GM23338 (cell line): ENCODE results near the gene TMEM8B. TPM values are rescaled to one million over a fixed set of nuclear protein-coding genes. Genes with fewer than 3 reads are reported as not detected.

Source experiments
- ATAC-seq: fragments of 200-7000 bp; cut with Tn5 transposase; 3 replicates; pipeline ENCODE4 v1.9.1; 2020
- DNase-seq: peaks from one replicate; pipeline ENCODE4 v3.0.0-alpha.2; 2015; ENCODE audit warnings: low spot score
- H2AFZ ChIP-seq: fragments of 200-600 bp; sonication (generic); 2 replicates; pipeline ENCODE4 v1.8.0; 2016; ENCODE audit warnings: antibody characterized with exemption, mild to moderate bottlenecking, moderate library complexity
- H3F3A ChIP-seq: fragments of 200-600 bp; sonication (generic); replicated peaks from 2 replicates; pipeline ENCODE4 v1.8.0; 2017; ENCODE audit warnings: antibody characterized with exemption, mixed run types, low read depth
- H3K27ac ChIP-seq: fragments of 200-600 bp; sonication (generic); 2 replicates; pipeline ENCODE4 v1.6.1; 2016; ENCODE audit warnings: low read depth
- H3K27me3 ChIP-seq: fragments of 200-600 bp; sonication (generic); 2 replicates; pipeline ENCODE4 v1.8.0; 2016; ENCODE audit warnings: mild to moderate bottlenecking, mixed run types, moderate library complexity; ENCODE audit not compliant: insufficient read depth
- H3K36me3 ChIP-seq: fragments of 200-600 bp; sonication (generic); 2 replicates; pipeline ENCODE4 v1.8.0; 2016; ENCODE audit warnings: mild to moderate bottlenecking; ENCODE audit not compliant: insufficient read depth
- H3K4me1 ChIP-seq: fragments of 200-600 bp; sonication (generic); 2 replicates; pipeline ENCODE4 v1.8.0; 2016; ENCODE audit warnings: mild to moderate bottlenecking, moderate library complexity; ENCODE audit not compliant: insufficient read depth
- H3K4me2 ChIP-seq: fragments of 200-600 bp; sonication (generic); 2 replicates; pipeline ENCODE4 v1.7.1; 2017; ENCODE audit warnings: mixed run types
- H3K4me3 ChIP-seq: fragments of 200-600 bp; sonication (generic); 2 replicates; pipeline ENCODE4 v1.6.1; 2016; ENCODE audit warnings: mixed run types
- H3K79me2 ChIP-seq: fragments of 200-600 bp; sonication (generic); replicated peaks from 2 replicates; pipeline ENCODE4 v1.8.0; 2017; ENCODE audit warnings: mild to moderate bottlenecking; ENCODE audit not compliant: insufficient read depth
- H3K9me2 ChIP-seq: fragments of 200-600 bp; sonication (generic); 2 replicates; pipeline ENCODE4 v1.8.0; 2017; ENCODE audit not compliant: insufficient read depth
- H4K20me1 ChIP-seq: fragments of 200-600 bp; sonication (generic); replicated peaks from 2 replicates; pipeline ENCODE4 v1.8.0; 2017; ENCODE audit warnings: mild to moderate bottlenecking; ENCODE audit not compliant: insufficient read depth
- H3K27ac Mint-ChIP-seq: 2 replicates; pipeline ENCODE4 v1.8.0; 2020; ENCODE audit warnings: inconsistent platforms, mild to moderate bottlenecking, moderate library complexity, mixed read lengths
- H3K27me3 Mint-ChIP-seq: 3 replicates; pipeline ENCODE4 v1.8.0; 2022; ENCODE audit warnings: low read depth, mild to moderate bottlenecking, moderate library complexity, mixed read lengths, inconsistent platforms; ENCODE audit not compliant: insufficient read depth, poor library complexity
- H3K36me3 Mint-ChIP-seq: 3 replicates; pipeline ENCODE4 v1.8.0; 2021; ENCODE audit warnings: low read depth, mild to moderate bottlenecking, inconsistent platforms, moderate library complexity, mixed read lengths
- H3K4me1 Mint-ChIP-seq: 3 replicates; pipeline ENCODE4 v1.8.0; 2020; ENCODE audit warnings: mild to moderate bottlenecking, inconsistent platforms, mixed read lengths
- H3K4me3 Mint-ChIP-seq: 3 replicates; pipeline ENCODE4 v1.8.0; 2021; ENCODE audit warnings: moderate library complexity, mild to moderate bottlenecking, inconsistent platforms, mixed read lengths
- H3K9me3 Mint-ChIP-seq: 3 replicates; pipeline ENCODE4 v1.8.0; 2020; ENCODE audit warnings: moderate library complexity, mild to moderate bottlenecking, inconsistent platforms, mixed read lengths
- CREB1 ChIP-seq: fragments of 250-450 bp; sonication (Bioruptor Pico); IDR thresholded peaks from 2 replicates; pipeline ENCODE4 v1.5.0; 2020; ENCODE audit warnings: low read depth, mild to moderate bottlenecking, moderate library complexity
- EZH2 ChIP-seq: fragments of 200-600 bp; sonication (generic); IDR thresholded peaks from one replicate; pipeline ENCODE4 v1.8.0; 2017; ENCODE audit warnings: antibody characterized with exemption, mild to moderate bottlenecking, low read depth; ENCODE audit not compliant: unreplicated experiment
- EZH2phosphoT487 ChIP-seq: fragments of 200-600 bp; sonication (generic); IDR thresholded peaks from one replicate; pipeline ENCODE4 v1.8.1; 2018; ENCODE audit warnings: antibody characterized with exemption; ENCODE audit not compliant: unreplicated experiment
- JUNB ChIP-seq: IDR thresholded peaks from one replicate; pipeline ENCODE4 v1.6.1; 2016; ENCODE audit warnings: antibody characterized with exemption; ENCODE audit not compliant: unreplicated experiment
- NANOG ChIP-seq: IDR thresholded peaks from 2 replicates; pipeline ENCODE4 v1.6.1; 2016; ENCODE audit warnings: antibody characterized with exemption, borderline replicate concordance
- POLR2AphosphoS5 ChIP-seq: IDR thresholded peaks from 2 replicates; pipeline ENCODE4 v1.6.1; 2016; ENCODE audit warnings: antibody characterized with exemption, low read depth
- STAT1 ChIP-seq: IDR thresholded peaks from one replicate; pipeline ENCODE4 v1.6.1; 2016; ENCODE audit warnings: antibody characterized with exemption; ENCODE audit not compliant: unreplicated experiment
- ZNF114 ChIP-seq: fragments of 250-450 bp; sonication (Bioruptor Pico); IDR thresholded peaks from 2 replicates; pipeline ENCODE4 v1.5.0; 2020; ENCODE audit warnings: mild to moderate bottlenecking, moderate library complexity
- ZNF331 ChIP-seq: fragments of 250-450 bp; sonication (Bioruptor Pico); IDR thresholded peaks from 2 replicates; pipeline ENCODE4 v1.5.0; 2020; ENCODE audit warnings: low read depth, mild to moderate bottlenecking, moderate library complexity
- polyA plus RNA-seq: library from polyadenylated mRNA; unstranded; fragments of >200 nt; fragmentation: Nextera tagmentation; extraction: Ambion mirVana; gene quantifications from 2 replicates; pipeline ENCODE4 v1.2.1, GENCODE V29; 2016
- total RNA-seq: library from RNA; depleted of rRNA; stranded (reverse); fragments of >200 nt; shearing (Covaris generic); gene quantifications from 2 replicates; pipeline ENCODE4 v1.2.3, GENCODE V29; 2014
- TF ChIP-seq, protein P1 (sequence below): IDR thresholded peaks from 2 replicates; pipeline ENCODE4 v1.6.1; 2016; ENCODE audit warnings: antibody characterized with exemption
- TF ChIP-seq, protein P2 (sequence below): fragments of 250-450 bp; sonication (Bioruptor Pico); IDR thresholded peaks from 2 replicates; pipeline ENCODE4 v1.5.0; 2020; ENCODE audit warnings: mild to moderate bottlenecking, moderate library complexity
- TF ChIP-seq, protein P3 (sequence below), 2 experiments: fragments of 200-600 bp in 1 of 2; sonication (generic) in 1 of 2; conservative IDR thresholded peaks; 2 replicates each; pipeline versions ENCODE4 v1.5.1 to v1.6.1; 2016 to 2017; ENCODE audit warnings: antibody characterized with exemption in 2 of 2, low read depth in 2 of 2, mild to moderate bottlenecking in 2 of 2, moderate library complexity in 1 of 2
- TF ChIP-seq, protein P4 (sequence below): IDR thresholded peaks from one replicate; pipeline ENCODE4 v1.6.1; 2018; ENCODE audit warnings: antibody characterized with exemption; ENCODE audit not compliant: unreplicated experiment

TMEM8B gene
- total and polyA plus RNA-seq, 2 experiments from 2014 or later = 4.2 to 5.5 TPM

DNA sequence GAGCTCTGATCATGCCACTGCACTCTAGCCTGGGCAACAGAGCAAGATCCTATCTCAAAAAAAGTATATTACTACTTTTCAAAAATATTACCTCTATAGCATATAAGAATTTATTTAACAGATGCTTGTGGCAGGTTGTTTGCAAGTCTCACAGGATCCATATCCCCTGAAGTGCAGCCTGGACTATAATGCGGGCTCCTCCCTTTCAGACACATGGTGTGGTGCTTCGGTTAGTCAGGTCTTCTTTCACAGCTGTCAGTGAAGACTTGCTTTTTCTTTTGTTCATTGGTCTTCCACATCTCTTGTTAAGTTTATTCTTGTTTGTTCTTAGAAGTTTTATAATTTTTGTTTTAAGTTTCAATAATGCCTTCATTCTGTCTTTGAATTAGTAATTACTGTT, 67.5 kb downstream of the TMEM8B start:
- ATAC-seq = no peak
- Histone ChIP-seq H3F3A (no peaks in the 10 kb centered on the region), H3K4me2 (no peak overlapping the region), H3K27me3 (no peaks in the 10 kb centered on the region), H3K27ac (no peak overlapping the region), H3K9me2 (no peaks in the 10 kb centered on the region), H3K4me3 (no peak overlapping the region), H3K36me3 (no peaks in the 10 kb centered on the region), H3K79me2 (no peaks in the 10 kb centered on the region), H4K20me1 (no peaks in the 10 kb centered on the region), H2AFZ (no peak overlapping the region), H3K4me1 (no peaks in the 10 kb centered on the region)
- no peak overlapping the region for H3K4me3 Mint-ChIP-seq
- no peaks in the 10 kb centered on the region for H3K4me1 Mint-ChIP-seq
- peaks cover 4% of the 10 kb centered on the region for H3K27me3 Mint-ChIP-seq
- TF ChIP-seq JUNB = no peak
- no peak for TF ChIP-seq EZH2
- TF ChIP-seq, protein P1, sequence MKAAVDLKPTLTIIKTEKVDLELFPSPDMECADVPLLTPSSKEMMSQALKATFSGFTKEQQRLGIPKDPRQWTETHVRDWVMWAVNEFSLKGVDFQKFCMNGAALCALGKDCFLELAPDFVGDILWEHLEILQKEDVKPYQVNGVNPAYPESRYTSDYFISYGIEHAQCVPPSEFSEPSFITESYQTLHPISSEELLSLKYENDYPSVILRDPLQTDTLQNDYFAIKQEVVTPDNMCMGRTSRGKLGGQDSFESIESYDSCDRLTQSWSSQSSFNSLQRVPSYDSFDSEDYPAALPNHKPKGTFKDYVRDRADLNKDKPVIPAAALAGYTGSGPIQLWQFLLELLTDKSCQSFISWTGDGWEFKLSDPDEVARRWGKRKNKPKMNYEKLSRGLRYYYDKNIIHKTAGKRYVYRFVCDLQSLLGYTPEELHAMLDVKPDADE = no peak
- no peak for TF ChIP-seq POLR2AphosphoS5
- no peak for TF ChIP-seq ZNF114 (CRISPR knock-in tag)
- TF ChIP-seq STAT1 = no peak
- no peak for TF ChIP-seq EZH2phosphoT487
- TF ChIP-seq NANOG = no peak
- TF ChIP-seq, protein P2, sequence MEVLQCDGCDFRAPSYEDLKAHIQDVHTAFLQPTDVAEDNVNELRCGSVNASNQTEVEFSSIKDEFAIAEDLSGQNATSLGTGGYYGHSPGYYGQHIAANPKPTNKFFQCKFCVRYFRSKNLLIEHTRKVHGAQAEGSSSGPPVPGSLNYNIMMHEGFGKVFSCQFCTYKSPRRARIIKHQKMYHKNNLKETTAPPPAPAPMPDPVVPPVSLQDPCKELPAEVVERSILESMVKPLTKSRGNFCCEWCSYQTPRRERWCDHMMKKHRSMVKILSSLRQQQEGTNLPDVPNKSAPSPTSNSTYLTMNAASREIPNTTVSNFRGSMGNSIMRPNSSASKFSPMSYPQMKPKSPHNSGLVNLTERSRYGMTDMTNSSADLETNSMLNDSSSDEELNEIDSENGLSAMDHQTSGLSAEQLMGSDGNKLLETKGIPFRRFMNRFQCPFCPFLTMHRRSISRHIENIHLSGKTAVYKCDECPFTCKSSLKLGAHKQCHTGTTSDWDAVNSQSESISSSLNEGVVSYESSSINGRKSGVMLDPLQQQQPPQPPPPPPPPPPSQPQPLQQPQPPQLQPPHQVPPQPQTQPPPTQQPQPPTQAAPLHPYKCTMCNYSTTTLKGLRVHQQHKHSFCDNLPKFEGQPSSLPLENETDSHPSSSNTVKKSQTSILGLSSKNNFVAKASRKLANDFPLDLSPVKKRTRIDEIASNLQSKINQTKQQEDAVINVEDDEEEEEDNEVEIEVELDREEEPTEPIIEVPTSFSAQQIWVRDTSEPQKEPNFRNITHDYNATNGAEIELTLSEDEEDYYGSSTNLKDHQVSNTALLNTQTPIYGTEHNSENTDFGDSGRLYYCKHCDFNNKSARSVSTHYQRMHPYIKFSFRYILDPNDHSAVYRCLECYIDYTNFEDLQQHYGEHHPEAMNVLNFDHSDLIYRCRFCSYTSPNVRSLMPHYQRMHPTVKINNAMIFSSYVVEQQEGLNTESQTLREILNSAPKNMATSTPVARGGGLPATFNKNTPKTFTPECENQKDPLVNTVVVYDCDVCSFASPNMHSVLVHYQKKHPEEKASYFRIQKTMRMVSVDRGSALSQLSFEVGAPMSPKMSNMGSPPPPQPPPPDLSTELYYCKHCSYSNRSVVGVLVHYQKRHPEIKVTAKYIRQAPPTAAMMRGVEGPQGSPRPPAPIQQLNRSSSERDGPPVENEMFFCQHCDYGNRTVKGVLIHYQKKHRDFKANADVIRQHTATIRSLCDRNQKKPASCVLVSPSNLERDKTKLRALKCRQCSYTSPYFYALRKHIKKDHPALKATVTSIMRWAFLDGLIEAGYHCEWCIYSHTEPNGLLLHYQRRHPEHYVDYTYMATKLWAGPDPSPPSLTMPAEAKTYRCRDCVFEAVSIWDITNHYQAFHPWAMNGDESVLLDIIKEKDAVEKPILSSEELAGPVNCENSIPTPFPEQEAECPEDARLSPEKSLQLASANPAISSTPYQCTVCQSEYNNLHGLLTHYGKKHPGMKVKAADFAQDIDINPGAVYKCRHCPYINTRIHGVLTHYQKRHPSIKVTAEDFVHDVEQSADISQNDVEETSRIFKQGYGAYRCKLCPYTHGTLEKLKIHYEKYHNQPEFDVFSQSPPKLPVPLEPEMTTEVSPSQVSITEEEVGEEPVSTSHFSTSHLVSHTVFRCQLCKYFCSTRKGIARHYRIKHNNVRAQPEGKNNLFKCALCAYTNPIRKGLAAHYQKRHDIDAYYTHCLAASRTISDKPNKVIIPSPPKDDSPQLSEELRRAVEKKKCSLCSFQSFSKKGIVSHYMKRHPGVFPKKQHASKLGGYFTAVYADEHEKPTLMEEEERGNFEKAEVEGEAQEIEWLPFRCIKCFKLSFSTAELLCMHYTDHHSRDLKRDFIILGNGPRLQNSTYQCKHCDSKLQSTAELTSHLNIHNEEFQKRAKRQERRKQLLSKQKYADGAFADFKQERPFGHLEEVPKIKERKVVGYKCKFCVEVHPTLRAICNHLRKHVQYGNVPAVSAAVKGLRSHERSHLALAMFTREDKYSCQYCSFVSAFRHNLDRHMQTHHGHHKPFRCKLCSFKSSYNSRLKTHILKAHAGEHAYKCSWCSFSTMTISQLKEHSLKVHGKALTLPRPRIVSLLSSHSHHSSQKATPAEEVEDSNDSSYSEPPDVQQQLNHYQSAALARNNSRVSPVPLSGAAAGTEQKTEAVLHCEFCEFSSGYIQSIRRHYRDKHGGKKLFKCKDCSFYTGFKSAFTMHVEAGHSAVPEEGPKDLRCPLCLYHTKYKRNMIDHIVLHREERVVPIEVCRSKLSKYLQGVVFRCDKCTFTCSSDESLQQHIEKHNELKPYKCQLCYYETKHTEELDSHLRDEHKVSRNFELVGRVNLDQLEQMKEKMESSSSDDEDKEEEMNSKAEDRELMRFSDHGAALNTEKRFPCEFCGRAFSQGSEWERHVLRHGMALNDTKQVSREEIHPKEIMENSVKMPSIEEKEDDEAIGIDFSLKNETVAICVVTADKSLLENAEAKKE (CRISPR knock-in tag) = no peak
- TF ChIP-seq, protein P3, sequence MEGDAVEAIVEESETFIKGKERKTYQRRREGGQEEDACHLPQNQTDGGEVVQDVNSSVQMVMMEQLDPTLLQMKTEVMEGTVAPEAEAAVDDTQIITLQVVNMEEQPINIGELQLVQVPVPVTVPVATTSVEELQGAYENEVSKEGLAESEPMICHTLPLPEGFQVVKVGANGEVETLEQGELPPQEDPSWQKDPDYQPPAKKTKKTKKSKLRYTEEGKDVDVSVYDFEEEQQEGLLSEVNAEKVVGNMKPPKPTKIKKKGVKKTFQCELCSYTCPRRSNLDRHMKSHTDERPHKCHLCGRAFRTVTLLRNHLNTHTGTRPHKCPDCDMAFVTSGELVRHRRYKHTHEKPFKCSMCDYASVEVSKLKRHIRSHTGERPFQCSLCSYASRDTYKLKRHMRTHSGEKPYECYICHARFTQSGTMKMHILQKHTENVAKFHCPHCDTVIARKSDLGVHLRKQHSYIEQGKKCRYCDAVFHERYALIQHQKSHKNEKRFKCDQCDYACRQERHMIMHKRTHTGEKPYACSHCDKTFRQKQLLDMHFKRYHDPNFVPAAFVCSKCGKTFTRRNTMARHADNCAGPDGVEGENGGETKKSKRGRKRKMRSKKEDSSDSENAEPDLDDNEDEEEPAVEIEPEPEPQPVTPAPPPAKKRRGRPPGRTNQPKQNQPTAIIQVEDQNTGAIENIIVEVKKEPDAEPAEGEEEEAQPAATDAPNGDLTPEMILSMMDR (conservative IDR thresholded peaks at IDR 0.05; ENCODE audit: low read depth in 2 of 2) = no peak
- TF ChIP-seq CREB1 (CRISPR knock-in tag) = no peak
- no peak for TF ChIP-seq ZNF331 (CRISPR knock-in tag)
- TF ChIP-seq, protein P4, sequence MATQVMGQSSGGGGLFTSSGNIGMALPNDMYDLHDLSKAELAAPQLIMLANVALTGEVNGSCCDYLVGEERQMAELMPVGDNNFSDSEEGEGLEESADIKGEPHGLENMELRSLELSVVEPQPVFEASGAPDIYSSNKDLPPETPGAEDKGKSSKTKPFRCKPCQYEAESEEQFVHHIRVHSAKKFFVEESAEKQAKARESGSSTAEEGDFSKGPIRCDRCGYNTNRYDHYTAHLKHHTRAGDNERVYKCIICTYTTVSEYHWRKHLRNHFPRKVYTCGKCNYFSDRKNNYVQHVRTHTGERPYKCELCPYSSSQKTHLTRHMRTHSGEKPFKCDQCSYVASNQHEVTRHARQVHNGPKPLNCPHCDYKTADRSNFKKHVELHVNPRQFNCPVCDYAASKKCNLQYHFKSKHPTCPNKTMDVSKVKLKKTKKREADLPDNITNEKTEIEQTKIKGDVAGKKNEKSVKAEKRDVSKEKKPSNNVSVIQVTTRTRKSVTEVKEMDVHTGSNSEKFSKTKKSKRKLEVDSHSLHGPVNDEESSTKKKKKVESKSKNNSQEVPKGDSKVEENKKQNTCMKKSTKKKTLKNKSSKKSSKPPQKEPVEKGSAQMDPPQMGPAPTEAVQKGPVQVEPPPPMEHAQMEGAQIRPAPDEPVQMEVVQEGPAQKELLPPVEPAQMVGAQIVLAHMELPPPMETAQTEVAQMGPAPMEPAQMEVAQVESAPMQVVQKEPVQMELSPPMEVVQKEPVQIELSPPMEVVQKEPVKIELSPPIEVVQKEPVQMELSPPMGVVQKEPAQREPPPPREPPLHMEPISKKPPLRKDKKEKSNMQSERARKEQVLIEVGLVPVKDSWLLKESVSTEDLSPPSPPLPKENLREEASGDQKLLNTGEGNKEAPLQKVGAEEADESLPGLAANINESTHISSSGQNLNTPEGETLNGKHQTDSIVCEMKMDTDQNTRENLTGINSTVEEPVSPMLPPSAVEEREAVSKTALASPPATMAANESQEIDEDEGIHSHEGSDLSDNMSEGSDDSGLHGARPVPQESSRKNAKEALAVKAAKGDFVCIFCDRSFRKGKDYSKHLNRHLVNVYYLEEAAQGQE = no peak
- H3K27ac Mint-ChIP-seq = no peak overlapping the region
- no peak for DNase-seq
- no peaks in the 10 kb centered on the region for H3K36me3 Mint-ChIP-seq
- H3K9me3 Mint-ChIP-seq = no peaks in the 10 kb centered on the region
